ENCODE results near the gene PPP1R9A. TPM values are rescaled to one million over a fixed set of nuclear protein-coding genes. Genes with fewer than 3 reads are reported as not detected.

The PPP1R9A gene
- total RNA-seq, 4 donors from 2014 or later, result 0.51 to 2.7 (median 1.4) TPM

- no peak for DNase-seq (ENCODE audit: low spot score in 2 of 2)
- H3K4me3 ChIP-seq (ENCODE audit: low read depth, poor library complexity, severe bottlenecking), result no peak overlapping the region
- TF ChIP-seq CTCF (IDR thresholded peaks at IDR 0.05) (no peak), POLR2A (IDR thresholded peaks at IDR 0.05) (no peak)
- intact Hi-C loops (cut with DNase I; ENCODE audit: low total_unique reads), result no loop called here
- WGBS, 2 donors, result 67 to 70% methylated on average over 2 of the region's 2 CpGs
Measured at GRCh38 chr7:95126053-95126709, 218.8 kb downstream of the PPP1R9A start.

- intact Hi-C loops (cut with DNase I; ENCODE audit: low total_unique reads), result no loop called here
- no peak for DNase-seq (ENCODE audit: low spot score in 2 of 2)
- WGBS, 2 donors, result 91 to 97% methylated on average over 11 of the region's 11 CpGs
- H3K4me3 ChIP-seq (ENCODE audit: low read depth, poor library complexity, severe bottlenecking), result no peak overlapping the region
- TF ChIP-seq CTCF (IDR thresholded peaks at IDR 0.05), result no peak
- TF ChIP-seq POLR2A (IDR thresholded peaks at IDR 0.05), result no peak
Measured at GRCh38 chr7:95132500-95132899, 225.1 kb downstream of the PPP1R9A start.

GRCh38 chr7:95139922-95140321 is 232.5 kb downstream of the PPP1R9A start:
- intact Hi-C loops (cut with DNase I; ENCODE audit: low total_unique reads), result no loop called here
- WGBS, 2 donors, result 90 to 95% methylated on average over 1 of the region's 1 CpG
- TF ChIP-seq POLR2A (IDR thresholded peaks at IDR 0.05) (no peak), CTCF (IDR thresholded peaks at IDR 0.05) (no peak)
- H3K4me3 ChIP-seq (ENCODE audit: low read depth, poor library complexity, severe bottlenecking), result no peak overlapping the region
- no peak for DNase-seq (ENCODE audit: low spot score in 2 of 2)

GRCh38 chr7:95141755-95142154 is 234.4 kb downstream of the PPP1R9A start:
- TF ChIP-seq POLR2A (IDR thresholded peaks at IDR 0.05) (no peak), CTCF (IDR thresholded peaks at IDR 0.05) (no peak)
- DNase-seq (ENCODE audit: low spot score in 2 of 2), result no peak
- WGBS, 2 donors, result 81 to 87% methylated on average over 2 of the region's 2 CpGs
- no peak overlapping the region for H3K4me3 ChIP-seq (ENCODE audit: low read depth, poor library complexity, severe bottlenecking)
- intact Hi-C loops (cut with DNase I; ENCODE audit: low total_unique reads), result no loop called here

- intact Hi-C loops (cut with DNase I; ENCODE audit: low total_unique reads), result no loop called here
- WGBS, 2 donors, result 95 to 96% methylated on average over 4 of the region's 4 CpGs
- no peak overlapping the region for H3K4me3 ChIP-seq (ENCODE audit: low read depth, poor library complexity, severe bottlenecking)
- no peak for TF ChIP-seq POLR2A (IDR thresholded peaks at IDR 0.05)
- TF ChIP-seq CTCF (IDR thresholded peaks at IDR 0.05), result no peak
- no peak for DNase-seq (ENCODE audit: low spot score in 2 of 2)
Measured at GRCh38 chr7:95144256-95144655, 236.9 kb downstream of the PPP1R9A start.

- DNase-seq (ENCODE audit: low spot score in 2 of 2), result peak in 1 of 2 donors; percentile 45
- H3K4me3 ChIP-seq (ENCODE audit: low read depth, poor library complexity, severe bottlenecking), result no peak overlapping the region
- no peak for TF ChIP-seq CTCF (IDR thresholded peaks at IDR 0.05)
- no peak for TF ChIP-seq POLR2A (IDR thresholded peaks at IDR 0.05)
- 61 to 82% methylated on average over 5 of the region's 5 CpGs for WGBS, 2 donors
- intact Hi-C loops (cut with DNase I; ENCODE audit: low total_unique reads), result no loop called here
Measured at GRCh38 chr7:95155965-95156364, 248.6 kb downstream of the PPP1R9A start.
